GM21825 (cell line): Measurements from ENCODE around the gene CHRM4.

ENCODE experiments used
- ATAC-seq: cut with Tn5 transposase; IDR thresholded peaks from one replicate; pipeline ENCODE4 v1.9.1; 2021; ENCODE audit warnings: mild to moderate bottlenecking, moderate library complexity; ENCODE audit not compliant: unreplicated experiment

Gene CHRM4

GRCh38 chr11:46369458-46370152, 22.0 kb downstream of the CHRM4 start:
- peak; percentile 53 for ATAC-seq

- ATAC-seq, result no peak
Measured at GRCh38 chr11:46367916-46368267, 23.7 kb downstream of the CHRM4 start.

DNA sequence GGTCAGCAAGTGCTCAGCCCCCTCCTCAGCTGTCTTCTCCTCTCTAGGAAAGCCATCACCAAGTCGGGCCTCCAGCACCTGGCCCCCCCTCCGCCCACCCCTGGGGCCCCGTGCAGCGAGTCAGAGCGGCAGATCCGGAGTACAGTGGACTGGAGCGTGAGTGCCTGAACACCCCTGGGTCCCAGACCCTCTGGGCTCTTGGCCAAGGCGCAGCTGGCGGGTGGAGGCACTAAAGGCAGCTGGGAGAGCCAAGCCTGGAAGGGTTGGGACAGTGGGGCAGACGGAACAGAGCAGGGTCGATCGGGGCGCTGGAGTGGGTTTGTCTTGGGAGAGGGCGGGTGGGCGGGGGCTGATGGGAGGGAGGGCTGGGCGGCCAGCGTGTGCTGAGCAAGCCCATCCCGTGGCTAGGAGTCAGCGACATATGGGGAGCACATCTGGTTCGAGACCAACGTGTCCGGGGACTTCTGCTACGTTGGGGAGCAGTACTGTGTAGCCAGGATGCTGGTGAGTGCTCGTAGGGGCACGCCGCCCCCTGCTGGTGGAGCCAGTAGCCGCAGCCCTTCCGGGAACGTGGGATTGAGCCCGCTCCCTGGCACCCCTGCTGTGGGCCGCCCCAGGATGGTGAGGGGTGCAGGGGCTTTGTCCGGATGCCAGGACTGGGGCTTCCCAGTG, 24.2 kb downstream of the CHRM4 start:
- ATAC-seq, result peak; percentile 48

DNA sequence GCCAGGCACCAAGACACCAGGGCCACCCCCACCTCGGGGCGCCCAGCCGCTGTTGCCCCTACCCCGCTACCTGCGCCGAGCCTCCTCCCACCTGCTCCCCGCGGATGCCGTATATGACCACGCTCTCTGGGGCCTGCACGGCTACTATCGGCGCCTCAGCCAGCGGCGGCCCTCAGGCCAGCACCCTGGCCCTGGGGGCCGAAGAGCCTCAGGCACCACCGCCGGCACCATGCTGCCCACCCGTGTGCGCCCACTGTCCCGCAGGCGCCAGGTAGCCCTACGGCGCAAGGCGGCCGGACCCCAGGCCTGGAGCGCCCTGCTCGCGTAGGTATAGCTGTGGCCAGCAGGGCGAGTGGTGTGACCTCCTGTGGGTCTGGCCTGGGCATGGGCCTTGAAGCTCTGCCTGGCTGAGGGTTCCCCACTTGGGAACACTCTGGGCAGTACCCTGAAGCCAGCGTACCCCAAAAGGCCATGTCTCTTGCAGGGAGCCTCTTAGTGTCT, 24.9 kb downstream of the CHRM4 start:
- ATAC-seq, result no peak

DNA sequence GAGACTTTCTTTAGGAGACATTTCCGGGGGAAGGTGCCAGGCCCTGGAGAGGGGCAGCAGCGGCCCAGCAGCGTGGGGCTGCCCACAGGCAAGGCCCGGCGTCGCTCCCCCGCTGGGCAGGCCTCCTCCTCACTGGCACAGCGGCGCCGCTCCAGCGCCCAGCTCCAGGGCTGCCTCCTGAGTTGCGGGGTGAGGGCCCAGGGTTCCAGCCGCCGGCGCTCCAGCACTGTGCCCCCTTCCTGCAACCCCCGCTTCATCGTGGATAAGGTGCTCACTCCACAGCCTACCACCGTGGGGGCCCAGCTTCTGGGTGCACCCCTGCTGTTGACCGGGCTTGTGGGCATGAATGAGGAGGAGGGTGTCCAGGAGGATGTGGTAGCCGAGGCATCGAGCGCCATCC, 25.3 kb downstream of the CHRM4 start:
- no peak for ATAC-seq

DNA sequence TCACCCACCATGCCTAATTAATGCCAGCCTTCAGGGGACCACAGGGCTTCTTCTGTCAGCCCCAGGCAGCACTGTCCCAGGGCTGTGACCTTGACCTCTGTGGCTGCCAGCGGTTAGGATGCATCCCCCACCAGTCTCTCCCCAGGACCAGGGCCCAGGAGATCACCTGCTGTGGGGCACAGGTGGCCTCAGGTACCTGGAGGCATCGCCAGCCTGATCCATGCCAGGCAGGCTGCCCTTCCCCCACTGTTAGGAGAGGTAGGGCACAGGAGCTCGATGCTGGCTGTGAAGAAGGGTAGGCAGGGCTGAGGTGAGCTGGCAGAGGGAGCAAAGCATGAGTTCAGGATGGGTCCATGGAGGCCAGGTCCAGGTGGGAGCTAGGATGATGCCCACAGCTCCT, 26.8 kb downstream of the CHRM4 start:
- ATAC-seq, result no peak

- no peak for ATAC-seq
Measured at GRCh38 chr11:46364056-46364455, 27.5 kb downstream of the CHRM4 start.

- no peak for ATAC-seq
Measured at GRCh38 chr11:46363455-46364005, 28.0 kb downstream of the CHRM4 start.

DNA sequence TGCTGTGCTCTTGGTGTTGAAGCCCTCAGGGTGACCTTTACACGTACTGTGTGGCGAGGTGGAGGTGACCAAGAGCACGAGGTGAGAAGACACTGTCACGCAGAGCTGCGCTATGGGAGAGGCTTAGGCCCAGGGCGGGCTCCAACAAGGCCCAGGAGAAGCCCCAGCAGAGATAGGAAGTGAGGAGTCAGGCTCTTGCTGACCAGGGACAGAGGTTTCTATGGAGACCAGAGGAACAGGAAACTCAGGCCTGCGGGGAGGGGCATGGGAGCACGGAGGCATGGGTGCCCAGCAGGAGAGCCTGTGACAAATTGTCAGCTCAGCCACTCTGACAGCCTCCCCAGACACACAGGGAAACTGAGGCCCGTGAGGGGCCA, 28.6 kb downstream of the CHRM4 start:
- ATAC-seq, result no peak

DNA sequence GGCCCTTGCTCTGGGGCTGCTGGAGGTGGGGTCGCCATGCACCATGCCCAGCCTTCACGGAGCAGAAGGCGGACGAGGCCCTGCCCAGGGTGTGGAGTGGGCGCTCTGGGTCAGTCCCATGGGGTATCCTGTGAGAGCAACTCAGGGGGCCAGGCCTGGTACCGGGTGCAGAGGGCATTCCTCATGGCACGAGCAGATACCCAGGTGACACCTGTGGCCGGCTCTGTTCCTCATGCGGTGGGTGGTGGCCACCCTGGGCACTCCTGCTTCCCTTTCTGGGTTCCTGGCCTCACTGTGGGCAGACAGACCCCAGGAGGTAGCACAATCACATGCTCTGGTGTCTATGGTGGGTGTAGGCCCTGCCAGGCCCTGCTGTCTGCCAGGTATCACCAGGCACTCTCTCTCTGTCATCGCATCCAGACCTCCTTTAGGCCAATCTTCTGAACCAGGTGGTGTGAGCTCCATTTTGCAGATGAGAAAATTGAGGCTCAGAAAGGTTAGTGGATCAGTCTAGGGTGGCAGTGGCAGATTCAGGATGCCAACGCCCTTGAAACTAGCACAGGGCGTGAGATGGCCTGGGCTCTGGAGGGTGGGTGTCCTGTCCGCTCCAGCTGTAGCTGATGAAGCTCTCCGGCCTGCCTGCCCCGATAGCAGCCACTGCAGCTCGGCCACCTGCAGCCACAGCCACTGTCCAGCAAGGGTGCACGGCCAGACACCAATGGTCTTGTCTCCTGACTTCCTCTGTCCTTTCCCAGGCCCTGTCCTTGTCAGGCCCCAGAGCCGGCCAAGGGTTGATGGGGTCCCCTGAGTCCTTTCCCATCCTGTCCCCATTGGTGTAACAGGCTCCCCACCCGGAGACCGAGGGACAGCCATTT, 29.2 kb downstream of the CHRM4 start:
- no peak for ATAC-seq

DNA sequence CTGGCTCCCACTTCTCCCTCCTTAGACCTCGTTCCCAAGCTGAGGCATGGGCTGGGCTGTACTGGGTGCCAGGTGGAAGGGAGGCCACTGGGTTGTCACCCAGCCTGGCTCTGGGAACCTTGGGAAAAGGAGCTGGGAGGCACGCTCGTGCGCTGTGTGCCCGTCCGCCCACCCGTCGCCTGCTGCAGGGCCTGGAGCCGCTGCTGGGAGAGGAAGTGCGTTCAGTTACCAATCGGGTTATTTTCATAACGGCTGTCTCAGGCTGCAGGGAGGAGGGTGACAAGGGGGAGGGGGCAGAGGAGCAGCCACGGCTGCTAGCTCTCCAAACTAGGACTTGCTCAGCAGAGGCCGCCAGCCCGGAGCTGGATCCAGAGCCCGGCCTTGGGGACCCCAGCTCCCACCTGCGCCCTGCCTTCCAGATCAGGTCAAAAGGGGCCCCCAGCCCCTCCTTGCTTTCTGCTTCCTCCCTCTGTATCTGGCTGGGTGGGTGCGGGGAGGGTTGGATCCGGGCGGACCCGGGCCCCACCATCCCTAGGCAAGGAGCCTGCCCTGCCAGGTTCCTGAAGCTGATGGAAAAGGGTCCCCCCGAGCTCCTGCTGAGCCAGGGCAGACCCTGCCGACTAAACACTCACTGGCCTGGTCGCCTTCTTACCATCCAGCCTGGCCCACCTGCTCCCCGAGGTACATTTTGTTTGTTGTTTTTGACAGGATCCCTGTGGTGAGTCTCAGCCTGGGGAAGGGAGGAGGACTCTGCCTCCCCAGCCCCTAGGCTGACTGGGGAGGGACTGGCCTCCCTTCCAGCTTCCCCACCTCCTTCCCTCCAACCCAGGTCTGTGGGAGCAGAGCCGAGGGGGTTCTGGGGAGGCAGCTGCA, 30.1 kb downstream of the CHRM4 start:
- ATAC-seq, result peak; percentile 87

- no peak for ATAC-seq
Measured at GRCh38 chr11:46360878-46361277, 30.7 kb downstream of the CHRM4 start.

- no peak for ATAC-seq
Measured at GRCh38 chr11:46359953-46360352, 31.6 kb downstream of the CHRM4 start.

DNA sequence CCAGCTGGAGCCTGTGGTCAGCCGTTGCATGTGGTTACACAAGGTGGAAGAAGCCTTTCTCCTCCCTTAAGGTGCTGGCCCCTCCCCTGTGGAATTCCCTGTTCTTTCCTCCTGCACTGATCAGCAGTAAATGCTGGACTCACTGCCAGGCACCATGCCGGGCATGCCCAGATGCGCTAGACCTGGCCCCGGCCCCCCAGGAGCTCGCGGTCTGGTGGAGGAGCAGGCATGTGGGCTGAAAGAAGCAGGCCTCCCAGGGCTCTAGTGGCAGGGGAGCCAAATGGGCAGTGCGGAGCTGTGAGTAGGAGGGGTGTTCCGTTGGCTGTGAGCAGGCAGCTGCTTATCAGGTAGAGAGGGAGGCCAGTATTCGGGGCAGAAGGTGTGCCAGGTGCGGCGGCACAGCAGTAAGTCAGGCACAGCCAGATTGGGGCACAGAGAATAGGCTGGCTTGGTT, 34.1 kb downstream of the CHRM4 start:
- no peak for ATAC-seq

DNA sequence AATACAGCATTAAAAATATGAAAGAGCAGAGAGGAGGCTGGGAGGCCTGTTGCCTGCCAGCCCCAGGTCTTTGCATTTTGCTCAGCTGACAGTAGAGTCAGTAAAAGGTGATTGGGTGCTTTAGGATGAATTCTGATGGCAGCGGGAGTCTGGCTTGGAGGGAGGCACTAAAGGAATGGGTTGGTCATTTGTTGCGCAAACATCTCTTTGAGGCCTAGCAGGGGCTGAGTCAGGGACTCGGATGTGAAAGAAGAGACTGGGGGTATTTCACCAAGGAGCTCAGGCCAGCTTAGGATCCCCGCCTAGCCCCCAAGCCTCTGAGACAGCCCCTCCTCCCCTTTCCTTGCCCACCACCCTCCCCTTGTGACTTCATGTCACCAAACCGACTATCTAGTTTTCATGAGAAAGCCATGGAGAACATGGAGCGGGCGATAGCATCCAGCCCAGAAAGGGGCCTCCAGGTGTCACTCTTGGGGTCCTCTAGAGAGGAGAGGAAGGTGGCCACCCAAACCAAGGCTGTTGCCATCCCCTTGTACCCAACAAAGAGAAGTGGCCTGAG, 34.6 kb downstream of the CHRM4 start:
- no peak for ATAC-seq

DNA sequence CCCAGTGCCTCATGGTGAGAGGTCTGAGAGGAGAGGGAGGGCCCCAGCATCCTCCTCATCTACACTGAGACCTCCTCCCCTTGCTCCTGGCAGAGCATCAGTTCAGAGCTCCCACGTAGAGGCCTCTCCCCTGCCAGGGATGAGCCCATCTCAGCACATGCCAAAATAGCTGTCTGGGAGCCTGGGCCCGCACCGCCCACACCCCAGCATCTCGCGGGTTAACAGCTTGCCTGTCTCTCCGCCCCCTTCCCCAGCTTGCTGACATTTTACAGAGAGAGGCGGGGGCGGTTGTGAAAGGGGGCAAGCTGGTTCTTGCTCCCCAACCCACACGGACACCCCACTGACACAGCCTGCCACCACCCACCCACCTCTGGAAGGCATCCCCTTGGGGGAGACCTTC, 37.9 kb downstream of the CHRM4 start:
- ATAC-seq, result no peak

DNA sequence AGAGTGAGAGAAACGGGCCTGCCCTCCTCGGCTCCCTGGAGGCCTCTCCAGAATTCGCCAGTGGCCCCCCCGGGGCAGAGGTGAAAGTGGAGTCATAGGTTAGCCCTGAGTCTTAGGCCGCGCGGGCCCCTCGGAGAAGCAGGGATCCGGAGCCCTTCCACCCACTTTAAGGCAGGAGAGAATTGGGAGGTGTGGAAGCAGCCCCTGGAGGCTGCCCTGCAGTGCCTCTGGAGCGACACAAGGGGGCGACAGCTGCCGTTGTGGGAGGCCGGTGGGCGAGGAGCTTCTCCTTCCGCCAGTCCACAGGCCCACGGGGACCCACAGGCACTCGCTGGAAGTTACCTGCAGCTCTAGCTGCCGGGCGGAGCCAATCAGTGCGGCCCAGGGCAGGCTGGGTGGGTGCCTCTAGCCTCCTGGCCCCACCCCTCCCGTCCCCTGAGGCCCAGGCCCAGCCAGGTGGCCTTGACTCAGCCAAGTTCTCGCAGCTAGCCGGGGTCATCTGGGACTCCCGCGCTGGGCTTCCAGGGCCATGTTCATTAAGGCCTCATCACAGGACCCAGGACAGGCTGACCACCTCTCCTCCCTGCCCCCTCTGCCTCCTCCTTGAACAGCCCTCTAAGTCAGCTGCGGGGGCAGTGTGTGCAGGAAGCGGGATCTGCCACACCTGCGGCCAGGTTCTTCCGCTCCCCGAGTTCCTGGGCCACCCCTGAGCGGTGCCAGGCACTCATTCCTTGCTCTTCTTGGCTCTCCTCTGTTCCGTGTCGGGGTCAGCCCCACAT, 39.3 kb downstream of the CHRM4 start:
- no peak for ATAC-seq

DNA sequence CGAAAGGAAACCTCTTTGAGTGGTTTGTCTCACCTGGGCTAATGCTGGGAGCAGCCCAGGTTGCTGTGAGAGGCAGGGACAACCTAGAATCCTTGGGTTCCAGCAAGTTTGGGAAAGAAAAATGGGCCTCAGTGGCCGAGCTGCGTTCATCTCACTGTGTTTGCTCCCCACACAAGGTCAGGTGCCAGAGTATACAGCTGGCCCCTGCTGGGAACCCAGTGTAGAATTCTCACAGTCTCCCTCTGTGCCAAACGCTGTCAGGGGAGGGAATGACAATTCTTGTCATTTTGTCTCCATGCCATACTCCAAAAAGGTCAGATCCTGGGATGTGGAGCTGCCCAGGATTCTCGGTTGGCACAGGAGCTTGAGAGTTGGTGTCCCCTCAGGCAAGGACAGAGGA, 40.0 kb downstream of the CHRM4 start:
- no peak for ATAC-seq

DNA sequence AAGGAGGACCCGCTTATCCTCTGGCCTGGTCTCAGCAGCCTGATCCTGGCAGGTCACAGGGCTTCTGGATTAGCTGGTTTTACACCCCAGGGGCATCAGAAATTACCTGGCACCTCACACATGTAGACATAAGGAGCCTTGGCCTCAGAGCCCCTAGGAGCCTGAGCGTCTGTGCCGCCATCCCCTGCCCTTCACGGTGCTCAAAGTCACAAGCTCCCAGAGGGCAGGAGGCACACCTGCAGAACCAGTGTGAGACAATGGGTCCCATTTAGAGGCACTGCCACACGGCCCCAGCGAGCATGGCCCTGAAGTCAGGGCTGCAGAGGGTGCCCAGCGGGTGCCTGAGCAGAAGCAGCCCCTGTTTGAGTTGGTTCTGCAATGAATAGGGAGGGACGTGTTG, 40.4 kb downstream of the CHRM4 start:
- ATAC-seq, result no peak
